SHP77 (cell line): ENCODE results near the gene RXRA.

ENCODE experiments used
- DNase-seq, 2 experiments: peaks; one replicate each; lab custom pipeline; 2025; lab: John Stamatoyannopoulos, UW

The RXRA gene

GRCh38 chr9:134472256-134472655 is 146.0 kb downstream of the RXRA start:
- DNase-seq, result no peak

- DNase-seq, result no peak
These were observed 147.1 kb downstream of the RXRA start for GRCh38 chr9:134473141-134474054.

GRCh38 chr9:134474055-134474370 is 147.8 kb downstream of the RXRA start:
- DNase-seq, result no peak

GRCh38 chr9:134475011-134475790 is 148.9 kb downstream of the RXRA start:
- no peak for DNase-seq

- no peak for DNase-seq
These were observed 150.2 kb downstream of the RXRA start for GRCh38 chr9:134476272-134476941.

- no peak for DNase-seq
These were observed 150.7 kb downstream of the RXRA start for GRCh38 chr9:134476942-134477335.

GRCh38 chr9:134477342-134477925 is 151.2 kb downstream of the RXRA start:
- no peak for DNase-seq

GRCh38 chr9:134477927-134478326 is 151.7 kb downstream of the RXRA start:
- DNase-seq, result no peak

GRCh38 chr9:134481762-134482161 is 155.5 kb downstream of the RXRA start:
- DNase-seq, result no peak

- no peak for DNase-seq
These were observed 156.0 kb downstream of the RXRA start for GRCh38 chr9:134482226-134482625.

GRCh38 chr9:134483361-134484184 is 157.3 kb downstream of the RXRA start:
- no peak for DNase-seq

- no peak for DNase-seq
These were observed 158.2 kb downstream of the RXRA start for GRCh38 chr9:134484479-134484878.

- DNase-seq, result no peak
These were observed 159.4 kb downstream of the RXRA start for GRCh38 chr9:134485653-134486052.

- DNase-seq, result no peak
These were observed 159.9 kb downstream of the RXRA start for GRCh38 chr9:134486143-134486591.

- DNase-seq, result no peak
These were observed 160.3 kb downstream of the RXRA start for GRCh38 chr9:134486596-134486995.
